HT-29 (cell line): ENCODE data around the gene DUS1L. TPM values are rescaled to one million over a fixed set of nuclear protein-coding genes. Genes with fewer than 3 reads are reported as not detected.
"Not testable (repeated sequence)": the region's sequence is repeated elsewhere in the genome, so short reads cannot be mapped to it uniquely, and the experiment has no call there.

ENCODE experiments used
- DNase-seq: peaks from one replicate; pipeline ENCODE4 v3.0.0-alpha.2; 2015; ENCODE audit warnings: low spot score
- total RNA-seq: library from RNA; depleted of rRNA; stranded (reverse); fragments of >200 nt; shearing (Covaris generic); gene quantifications from 2 replicates; pipeline ENCODE4 v1.2.3, GENCODE V29; 2014

The DUS1L gene
- total RNA-seq, 1 experiment from 2014 or later: 320 TPM

DNA sequence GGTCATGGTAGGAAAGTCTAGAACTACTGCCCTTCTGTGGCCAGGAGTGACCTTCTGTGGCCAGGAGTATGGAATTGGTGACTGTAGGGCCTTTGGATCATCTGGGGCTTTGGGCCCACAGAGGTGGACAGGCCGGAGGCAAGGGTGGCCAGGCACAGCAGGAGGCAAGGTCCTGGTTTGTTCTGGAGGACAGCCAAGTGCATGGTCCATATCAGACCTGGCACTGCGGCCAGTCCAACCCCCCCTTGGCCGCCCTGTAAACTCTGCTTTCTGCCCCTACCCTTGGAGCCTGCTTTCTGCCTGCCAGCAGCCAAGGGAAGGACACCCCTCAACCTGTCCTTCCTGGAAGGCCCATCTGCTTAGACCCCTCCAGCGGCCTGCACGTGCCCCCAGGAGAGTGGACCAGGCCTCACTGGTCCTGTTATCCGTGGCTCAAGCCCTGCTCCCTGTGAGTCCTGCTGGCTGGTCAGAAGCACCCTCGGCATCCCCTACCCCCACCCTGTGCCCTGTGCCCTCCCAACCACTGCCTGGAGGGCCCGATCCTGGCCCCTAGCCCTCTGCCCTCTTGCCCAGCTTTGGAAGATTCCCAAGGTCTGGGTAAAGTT, 25.8 kb downstream of the DUS1L start:
- DNase-seq: no peak

DNA sequence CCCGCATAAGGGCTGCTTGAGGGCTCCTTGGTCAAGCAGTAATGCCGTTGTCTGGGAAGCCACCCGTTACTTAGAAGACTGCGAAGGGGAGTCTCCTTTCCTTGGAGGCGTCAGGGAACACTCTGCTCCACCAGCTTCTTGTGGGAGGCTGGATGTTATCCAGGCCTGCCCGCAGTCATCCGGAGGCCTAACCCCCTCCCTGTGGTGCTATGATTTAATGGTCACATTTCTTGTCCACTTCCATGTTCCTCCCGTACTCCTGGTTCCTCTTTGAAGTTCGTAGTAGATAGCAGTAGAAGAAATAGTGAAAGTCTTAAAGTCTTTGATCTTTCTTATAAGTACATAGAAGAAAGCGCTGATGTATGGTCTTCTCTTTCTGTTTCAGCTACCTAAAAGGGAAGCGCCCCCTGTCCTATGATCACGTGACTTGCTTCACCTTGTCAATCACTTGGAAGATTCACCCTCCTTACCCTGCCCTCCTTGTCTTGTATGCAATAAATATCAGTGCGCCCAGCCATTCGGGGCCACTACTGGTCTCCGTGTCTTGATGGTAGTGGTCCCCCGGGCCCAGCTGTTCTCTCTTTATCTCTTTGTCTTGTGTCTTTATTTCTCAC, 26.7 kb downstream of the DUS1L start:
- DNase-seq: not testable (repeated sequence)

DNA sequence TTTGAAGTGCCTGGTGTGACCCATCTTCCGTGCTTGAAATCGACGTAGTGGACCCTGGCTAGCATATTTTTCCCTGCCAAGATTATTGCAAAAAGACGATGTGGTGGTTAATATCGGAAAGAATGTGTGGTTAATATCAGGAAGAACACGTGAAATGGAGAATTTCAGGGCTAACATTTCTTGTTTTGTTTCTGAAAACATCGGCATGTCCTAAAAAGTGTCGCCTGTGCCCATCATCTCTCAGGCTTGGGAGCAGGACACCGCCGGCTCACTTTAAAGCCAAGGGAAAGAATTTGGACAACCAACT, 27.8 kb downstream of the DUS1L start:
- no peak for DNase-seq

DNA sequence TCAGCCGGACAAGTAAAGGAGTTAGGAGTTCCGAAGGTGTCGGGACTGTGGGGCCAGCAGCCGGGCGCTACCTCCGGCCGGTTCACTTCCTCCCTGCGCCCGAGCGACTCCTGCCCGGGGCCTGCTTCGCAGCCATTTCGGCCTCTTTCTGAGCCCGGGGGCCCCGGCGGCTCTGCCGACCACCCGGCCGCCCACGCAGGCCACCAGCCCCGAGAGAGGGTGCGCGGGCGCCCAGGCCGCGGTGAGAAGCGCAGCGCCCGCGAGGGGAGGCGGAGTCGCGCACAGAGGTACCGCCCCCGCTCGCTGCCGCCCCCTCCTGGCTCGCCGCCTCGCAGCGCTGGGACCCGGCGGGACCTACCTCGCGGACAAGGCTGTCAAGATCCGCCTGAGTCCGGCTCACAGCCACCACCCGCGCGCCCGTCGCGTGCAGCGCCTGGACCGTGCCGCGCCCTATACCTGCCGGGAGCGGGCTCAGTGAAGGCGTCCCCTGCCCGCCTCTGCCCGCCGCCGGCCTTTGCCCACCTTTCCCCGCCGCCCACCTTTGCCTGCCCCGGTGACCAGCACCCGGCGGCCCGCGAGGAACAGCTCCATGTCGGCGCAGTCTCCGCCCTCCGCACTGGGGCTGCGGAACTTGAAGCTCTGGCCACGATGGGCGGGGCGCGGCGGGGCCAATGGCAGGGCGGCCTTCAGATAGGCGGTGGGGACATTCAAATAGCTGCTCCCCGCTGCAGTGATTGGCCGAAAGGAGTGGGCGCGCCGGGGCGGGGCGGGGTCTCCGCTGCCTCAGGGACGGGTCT, 28.3 kb downstream of the DUS1L start, which contains the start of gene DCXR:
DCXR (minus strand) TSS at position 606 of the 797 bp plus-strand sequence; CDS start at position 591, 15 bp downstream.
- peak; percentile 96 for DNase-seq

DNA sequence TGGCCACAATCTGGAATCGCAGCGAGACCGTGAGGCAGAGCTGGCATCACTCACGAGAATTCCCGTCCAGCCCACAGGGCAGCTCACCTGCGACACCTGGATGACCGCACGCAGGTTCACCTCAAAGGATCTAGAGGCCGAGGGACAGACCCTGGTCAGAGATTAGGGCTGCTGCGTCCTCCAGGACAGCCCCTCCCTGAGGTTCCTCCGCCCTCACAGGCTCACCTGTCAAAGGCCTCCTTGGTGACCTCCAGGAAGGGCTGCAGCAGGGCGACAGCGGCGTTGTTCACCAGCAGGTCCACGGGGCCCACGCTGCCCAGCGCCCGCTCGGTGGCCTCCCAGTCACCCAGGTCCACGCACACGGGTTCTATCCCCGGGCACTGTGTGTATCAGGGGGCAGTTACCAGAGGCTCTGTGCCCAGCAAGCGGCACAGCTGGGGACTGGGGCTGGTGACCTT, 28.9 kb downstream of the DUS1L start:
- DNase-seq: no peak

DNA sequence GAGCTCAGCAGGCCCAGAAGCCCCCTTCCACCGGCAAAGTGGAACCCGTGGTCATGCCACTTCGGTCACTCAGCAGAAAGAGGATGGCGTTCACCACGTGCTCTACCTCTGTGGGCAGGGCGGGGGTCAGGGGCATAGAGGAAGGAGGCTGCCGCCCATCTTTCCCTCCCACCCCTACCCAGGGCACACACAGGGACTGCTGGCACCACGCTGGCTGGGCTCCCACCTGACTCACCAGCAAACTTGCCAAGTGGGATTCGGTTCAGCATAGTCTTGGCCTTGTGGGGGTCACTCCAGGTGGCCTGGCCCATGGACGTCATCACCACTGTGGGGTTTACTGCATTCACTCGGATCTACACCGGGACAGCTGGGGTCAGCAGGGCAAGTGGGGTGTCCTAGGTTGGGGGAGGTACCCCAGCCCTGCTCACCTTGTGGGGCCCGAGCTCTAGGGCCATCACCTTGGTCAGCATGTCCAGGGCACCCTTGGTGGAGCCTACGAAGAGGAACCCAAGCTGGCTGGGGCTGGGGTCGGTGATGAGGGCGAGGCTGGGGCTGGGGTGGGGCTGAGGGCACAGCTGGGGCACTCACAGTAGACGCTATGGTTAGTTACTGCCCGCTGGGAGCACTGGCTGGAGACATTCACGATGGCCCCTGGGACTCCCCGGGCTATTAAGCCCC, 29.5 kb downstream of the DUS1L start:
- DNase-seq: no peak

DNA sequence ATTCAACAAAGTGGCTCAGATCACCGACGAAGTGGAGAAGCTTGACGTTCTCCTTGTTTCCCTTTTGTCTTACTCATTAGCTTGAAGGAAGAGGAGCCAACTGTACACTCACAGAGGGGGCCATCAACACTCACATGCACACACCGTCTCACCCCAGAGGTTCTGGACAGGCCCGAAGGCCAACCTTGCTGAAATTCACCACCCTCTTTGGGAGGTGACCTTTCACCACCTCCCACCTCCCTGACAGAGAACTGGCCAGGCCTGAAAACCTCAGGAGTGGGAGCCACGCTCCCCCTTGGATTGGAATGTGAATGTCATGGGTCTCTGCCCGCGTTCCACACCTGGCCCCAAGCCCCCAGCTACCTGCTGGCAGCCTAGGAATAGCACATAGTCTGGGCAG, 30.1 kb downstream of the DUS1L start:
- no peak for DNase-seq

DNA sequence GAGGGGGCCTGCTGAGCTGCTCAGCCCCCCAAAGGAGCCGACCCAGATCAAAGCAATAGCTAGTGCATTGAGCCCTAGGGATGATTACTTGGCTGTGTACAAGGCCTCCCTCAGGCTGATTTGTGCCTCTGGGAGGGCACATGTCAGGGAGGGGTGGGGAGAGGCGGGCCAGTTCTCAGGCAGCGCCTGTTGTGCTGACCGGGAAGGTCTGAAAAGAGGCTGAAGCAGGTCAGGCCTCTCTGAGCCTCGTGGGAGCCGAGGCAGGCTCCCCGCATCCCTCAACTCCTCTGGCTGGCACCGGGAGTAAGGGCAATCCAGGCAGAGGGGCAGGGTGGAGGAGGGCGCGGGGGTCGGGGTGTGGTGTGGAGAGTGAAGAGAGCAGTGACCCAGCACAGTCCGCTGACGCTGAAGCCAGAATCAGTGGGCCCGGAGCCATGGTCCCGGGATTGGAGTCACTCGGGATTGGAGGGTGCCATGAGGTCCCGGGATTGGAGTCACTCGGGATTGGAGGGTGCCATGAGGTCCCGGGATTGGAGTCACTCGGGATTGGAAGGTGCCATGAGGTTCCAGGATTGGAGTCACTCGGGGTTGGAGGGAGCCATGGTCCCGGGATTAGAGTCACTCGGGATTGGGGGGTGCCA, 31.1 kb downstream of the DUS1L start:
- no peak for DNase-seq

DNA sequence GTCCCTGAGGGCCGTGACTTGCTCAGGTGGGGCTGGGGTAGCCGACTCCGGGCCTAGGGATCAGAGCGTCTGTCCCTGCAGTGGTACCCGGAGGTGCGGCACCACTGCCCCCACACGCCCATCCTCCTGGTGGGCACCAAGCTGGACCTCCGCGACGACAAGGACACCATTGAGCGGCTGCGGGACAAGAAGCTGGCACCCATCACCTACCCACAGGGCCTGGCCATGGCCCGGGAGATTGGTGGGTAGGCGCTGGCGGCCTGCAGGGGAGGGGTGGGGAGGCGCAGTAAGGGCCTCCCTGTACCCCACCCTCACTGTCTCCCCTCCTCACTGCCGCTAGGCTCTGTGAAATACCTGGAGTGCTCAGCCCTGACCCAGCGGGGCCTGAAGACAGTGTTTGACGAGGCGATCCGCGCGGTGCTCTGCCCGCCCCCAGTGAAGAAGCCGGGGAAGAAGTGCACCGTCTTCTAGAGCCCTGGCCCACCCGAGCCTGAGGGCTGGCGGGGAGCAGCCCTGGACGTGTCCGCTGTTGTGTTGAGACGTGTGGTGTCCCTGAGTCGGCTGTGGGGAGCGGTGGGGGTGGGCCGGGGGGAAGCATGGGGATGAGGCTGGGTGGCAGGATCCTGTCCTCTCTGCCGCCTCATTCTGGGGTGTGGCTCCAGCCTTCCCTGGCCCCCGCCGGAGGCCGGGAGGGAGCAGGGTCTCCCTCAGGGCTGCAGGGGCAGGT, 32.1 kb downstream of the DUS1L start:
- no peak for DNase-seq

DNA sequence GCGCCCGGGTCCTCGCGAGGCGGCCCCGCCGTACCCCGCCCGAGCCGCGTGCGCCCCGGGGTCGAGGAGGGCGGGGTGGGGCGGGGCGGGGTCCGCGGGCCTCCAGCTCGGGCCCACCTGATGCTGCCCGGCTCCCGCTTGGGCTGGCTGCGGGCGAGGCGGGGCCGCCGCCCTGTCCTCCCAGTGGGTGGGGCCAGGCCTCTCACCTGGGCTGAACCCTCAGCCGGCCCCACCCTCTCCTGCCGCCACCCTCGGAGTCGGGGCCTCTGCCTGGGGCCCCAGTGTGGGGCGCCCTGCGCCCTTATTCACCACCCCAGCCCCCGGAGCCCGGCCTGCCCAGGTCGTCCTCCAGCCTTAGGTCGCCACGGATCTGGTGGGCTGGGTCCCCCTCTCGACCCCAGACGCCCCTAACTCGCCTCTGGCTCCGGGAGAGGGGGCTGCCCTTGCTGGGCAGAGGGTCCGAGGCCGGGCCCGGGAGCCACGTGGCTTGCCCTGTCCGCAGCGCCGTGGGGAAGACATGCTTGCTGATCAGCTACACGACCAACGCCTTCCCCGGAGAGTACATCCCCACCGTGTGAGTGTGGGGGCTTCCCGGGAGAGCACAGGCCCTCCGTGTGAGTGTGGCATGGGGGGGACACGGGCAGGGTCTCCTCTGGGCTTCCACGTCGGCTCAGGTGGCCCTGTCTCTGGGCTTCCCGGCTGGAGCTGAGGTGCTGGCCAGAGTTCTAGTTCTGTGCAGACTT, 33.5 kb downstream of the DUS1L start:
- DNase-seq: peak; percentile 46

DNA sequence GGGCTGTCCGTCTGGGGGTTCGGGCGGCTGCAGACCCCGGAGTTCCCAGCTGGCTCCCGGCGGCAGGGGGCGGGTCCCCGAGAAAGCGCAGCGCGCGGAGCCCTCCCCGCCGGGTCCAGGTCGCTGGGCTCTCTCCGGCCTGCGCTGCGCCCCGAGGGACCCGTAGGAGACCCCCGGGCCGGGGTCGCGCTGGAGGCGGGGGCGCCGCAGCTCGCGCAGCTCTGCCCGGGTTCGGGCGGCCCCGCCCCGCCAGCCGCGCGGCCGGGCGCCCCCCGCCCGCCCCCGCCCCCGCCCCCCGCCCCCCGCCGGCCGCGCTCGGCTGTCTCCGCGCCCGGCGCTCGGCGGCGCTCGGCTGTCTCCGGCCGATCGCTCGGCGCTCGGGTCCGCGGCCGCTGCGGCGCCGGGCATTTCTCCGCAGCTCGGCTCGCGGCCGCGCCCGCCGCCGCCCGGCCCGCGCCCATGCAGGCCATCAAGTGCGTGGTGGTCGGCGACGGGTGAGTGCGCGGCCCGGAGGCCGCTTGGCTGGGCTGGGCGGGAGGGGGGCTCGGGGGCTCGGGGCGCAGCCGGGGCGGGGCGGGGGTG, 34.2 kb downstream of the DUS1L start, which contains the start of gene RAC3:
RAC3 (plus strand) TSS at position 376 of the 582 bp plus-strand sequence; CDS start at position 460, 84 bp downstream.
- peak; percentile 35 for DNase-seq

DNA sequence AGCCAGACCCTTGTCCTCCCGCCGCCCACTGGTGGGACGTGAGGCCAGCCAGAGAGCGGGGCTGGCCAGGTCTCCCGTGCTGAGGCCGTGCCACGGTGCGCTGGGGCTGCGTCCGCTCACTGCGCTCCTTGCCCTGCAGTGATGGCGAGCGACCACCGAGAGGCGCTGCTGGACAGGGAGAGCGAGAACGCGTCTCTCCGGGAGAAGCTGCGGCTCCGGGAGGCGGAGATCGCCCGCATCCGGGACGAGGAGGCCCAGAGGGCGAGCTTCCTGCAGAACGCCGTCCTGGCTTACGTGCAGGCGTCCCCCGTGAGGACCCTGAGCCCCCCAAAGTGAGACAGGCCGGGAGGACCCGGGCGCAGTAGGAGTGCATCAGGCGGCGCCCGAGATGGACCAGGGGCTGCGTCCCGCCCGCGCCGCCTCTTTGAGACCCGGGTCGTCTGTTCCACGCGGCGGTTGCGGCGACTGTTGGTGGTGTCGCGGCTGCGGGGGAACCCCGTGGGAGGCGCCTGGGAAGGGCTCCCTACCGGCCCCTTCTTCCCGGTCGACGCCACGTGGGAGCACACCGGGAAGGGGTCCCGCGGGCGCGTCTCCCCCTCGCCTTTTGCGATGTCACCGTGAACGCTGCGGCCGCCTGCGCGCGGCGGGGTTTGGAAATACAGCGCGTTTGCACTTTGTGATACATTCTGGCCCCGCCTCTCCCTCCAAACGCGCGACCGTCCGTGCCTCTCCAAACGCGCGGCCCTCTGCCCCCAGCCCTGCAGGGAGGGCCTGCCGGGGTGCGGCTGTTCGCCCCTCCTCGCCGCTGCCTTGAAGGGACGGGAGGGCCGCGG, 34.9 kb downstream of the DUS1L start:
- peak; percentile 84 for DNase-seq

DNA sequence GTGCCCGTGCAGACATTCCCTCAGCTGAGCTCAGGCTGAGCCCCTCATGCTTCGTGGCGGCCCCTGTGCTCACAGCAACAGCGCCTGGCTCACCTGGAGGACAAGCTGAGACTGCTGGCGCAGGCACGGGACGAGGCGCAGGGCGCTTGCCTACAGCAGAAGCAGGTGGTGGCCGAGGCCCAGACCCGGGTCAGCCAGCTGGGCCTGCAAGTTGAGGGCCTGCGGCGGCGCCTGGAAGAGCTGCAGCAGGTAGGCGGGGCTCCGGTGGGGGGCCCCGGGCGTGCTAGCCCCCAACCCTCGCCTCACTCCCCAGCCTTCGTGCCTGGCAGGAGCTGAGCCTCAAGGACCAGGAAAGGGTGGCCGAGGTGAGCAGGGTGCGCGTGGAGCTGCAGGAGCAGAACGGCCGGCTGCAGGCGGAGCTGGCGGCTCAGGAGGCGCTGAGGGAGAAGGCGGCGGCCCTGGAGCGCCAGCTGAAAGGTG, 35.6 kb downstream of the DUS1L start:
- no peak for DNase-seq

DNA sequence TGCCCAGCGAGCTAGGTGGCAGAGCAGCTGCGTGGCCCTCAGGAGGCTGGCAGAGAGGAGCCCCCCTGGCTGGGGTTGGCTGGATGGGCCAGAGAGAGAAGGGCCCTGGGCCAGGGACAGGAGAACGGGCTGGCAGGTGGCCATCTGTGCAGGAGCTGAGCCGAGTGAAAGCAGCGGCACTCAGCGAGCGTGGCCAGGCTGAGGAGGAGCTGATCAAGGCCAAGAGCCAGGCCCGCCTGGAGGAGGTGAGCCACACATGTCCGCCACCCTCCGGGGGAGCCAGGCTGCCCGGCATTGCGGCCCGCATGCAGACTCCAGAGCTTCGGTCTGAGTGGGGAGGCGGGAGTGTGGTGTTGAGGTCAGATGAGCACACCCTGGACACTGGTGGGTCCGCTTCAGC, 36.2 kb downstream of the DUS1L start:
- no peak for DNase-seq

DNA sequence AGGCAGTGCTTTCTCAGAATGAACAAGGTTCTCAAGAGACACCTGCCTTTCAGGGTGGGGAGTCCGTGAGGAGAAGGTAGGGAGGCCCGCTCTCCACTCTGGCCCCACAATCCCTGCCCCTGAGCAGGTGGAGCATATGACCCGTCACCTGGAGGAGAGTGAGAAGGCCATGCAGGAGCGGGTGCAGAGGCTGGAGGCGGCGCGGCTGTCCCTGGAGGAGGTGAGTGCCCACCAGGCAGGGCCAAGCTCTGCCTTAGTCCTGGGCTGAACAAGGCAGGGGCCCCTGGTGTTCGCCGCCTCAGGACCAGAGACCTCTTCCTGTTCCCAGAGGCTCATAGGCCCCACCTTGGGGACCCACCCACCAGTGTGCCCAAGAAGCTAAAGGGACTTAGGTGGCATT, 36.6 kb downstream of the DUS1L start:
- DNase-seq: no peak

DNA sequence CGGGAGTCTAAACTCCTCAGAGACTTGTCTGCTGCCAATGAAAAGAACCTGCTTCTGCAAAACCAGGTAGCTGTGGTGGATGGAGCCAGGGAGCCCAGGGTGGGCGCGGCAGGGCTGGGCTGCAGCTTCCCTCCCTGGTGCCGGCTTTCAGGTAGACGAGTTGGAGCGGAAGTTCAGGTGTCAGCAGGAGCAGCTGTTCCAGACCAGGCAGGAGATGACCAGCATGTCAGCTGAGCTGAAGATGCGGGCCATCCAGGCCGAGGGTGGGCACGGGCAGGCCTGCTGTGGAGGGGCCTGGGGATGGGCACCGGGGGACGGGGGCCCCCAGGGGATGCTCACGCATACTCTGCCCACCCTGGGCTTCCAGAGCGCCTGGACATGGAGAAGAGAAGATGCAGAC, 37.4 kb downstream of the DUS1L start:
- DNase-seq: no peak

DNA sequence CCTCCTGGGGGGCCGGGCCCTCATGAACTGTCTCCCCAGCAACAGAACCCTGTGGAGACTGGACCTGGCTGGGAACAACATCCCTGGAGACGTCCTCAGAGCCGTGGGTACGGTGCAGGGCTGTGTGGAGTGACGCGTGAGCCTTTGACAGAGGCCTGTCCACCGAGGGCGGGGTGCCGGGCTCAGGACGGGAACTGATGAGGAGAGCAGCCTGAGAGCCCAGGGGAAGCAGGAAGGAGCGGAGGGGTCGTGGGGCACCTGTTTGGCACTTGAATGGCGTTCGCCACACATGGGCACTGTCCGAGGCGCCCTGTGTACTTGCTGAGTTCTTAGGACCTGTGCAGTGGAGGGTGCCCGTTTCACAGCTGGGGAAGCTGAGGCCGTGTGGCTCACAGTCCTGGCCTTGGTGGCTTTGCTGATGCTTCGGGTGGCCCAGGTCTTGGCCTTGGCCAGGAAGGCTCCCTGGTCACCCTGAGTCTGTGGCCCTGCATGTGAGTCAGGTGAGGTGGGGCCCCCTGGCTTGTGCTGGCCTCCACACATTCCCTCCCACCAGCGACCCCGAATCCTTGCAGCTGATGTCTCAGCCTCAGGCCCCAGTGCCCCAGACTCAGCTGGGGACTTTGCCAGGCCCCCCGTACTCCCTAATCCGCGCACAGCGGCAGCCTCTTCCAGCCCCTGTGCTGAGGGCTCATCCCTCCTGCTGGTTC, 40.0 kb downstream of the DUS1L start:
- no peak for DNase-seq

DNA sequence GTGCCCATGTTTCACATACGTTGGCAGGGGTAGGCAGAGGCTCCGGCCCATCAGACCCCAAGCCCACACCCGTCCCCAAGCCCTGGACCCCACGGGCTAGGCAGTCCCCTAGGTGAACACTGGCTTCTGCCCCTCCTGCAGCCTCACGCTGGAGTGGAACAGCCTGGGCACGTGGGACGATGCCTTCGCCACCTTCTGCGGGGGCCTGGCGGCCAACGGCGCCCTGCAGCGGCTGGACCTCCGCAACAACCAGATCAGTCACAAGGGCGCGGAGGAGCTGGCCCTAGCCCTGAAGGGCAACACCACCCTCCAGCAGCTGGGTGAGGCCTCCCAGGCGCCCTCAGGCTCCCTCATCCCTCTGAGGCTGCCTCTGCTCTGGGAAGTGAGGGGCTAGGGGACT, 40.7 kb downstream of the DUS1L start:
- DNase-seq: no peak
